Measurements from ENCODE around the gene NT5DC3. TPM values are rescaled to one million over a fixed set of nuclear protein-coding genes. Genes with fewer than 3 reads are reported as not detected.

Gene NT5DC3
- total and polyA plus RNA-seq, 9 of the 15 experiments (the other 6 are each of a cell fraction or from before 2014, with no cell fraction given): 6.3 to 33.5 (median 24.5) TPM

- 0 out of 2 replicates have a peak, but pooled peaks have one; percentile 25 for TF ChIP-seq ZNF23 (CRISPR knock-in tag; IDR thresholded peaks at IDR 0.05)
- TF ChIP-seq, protein P1, sequence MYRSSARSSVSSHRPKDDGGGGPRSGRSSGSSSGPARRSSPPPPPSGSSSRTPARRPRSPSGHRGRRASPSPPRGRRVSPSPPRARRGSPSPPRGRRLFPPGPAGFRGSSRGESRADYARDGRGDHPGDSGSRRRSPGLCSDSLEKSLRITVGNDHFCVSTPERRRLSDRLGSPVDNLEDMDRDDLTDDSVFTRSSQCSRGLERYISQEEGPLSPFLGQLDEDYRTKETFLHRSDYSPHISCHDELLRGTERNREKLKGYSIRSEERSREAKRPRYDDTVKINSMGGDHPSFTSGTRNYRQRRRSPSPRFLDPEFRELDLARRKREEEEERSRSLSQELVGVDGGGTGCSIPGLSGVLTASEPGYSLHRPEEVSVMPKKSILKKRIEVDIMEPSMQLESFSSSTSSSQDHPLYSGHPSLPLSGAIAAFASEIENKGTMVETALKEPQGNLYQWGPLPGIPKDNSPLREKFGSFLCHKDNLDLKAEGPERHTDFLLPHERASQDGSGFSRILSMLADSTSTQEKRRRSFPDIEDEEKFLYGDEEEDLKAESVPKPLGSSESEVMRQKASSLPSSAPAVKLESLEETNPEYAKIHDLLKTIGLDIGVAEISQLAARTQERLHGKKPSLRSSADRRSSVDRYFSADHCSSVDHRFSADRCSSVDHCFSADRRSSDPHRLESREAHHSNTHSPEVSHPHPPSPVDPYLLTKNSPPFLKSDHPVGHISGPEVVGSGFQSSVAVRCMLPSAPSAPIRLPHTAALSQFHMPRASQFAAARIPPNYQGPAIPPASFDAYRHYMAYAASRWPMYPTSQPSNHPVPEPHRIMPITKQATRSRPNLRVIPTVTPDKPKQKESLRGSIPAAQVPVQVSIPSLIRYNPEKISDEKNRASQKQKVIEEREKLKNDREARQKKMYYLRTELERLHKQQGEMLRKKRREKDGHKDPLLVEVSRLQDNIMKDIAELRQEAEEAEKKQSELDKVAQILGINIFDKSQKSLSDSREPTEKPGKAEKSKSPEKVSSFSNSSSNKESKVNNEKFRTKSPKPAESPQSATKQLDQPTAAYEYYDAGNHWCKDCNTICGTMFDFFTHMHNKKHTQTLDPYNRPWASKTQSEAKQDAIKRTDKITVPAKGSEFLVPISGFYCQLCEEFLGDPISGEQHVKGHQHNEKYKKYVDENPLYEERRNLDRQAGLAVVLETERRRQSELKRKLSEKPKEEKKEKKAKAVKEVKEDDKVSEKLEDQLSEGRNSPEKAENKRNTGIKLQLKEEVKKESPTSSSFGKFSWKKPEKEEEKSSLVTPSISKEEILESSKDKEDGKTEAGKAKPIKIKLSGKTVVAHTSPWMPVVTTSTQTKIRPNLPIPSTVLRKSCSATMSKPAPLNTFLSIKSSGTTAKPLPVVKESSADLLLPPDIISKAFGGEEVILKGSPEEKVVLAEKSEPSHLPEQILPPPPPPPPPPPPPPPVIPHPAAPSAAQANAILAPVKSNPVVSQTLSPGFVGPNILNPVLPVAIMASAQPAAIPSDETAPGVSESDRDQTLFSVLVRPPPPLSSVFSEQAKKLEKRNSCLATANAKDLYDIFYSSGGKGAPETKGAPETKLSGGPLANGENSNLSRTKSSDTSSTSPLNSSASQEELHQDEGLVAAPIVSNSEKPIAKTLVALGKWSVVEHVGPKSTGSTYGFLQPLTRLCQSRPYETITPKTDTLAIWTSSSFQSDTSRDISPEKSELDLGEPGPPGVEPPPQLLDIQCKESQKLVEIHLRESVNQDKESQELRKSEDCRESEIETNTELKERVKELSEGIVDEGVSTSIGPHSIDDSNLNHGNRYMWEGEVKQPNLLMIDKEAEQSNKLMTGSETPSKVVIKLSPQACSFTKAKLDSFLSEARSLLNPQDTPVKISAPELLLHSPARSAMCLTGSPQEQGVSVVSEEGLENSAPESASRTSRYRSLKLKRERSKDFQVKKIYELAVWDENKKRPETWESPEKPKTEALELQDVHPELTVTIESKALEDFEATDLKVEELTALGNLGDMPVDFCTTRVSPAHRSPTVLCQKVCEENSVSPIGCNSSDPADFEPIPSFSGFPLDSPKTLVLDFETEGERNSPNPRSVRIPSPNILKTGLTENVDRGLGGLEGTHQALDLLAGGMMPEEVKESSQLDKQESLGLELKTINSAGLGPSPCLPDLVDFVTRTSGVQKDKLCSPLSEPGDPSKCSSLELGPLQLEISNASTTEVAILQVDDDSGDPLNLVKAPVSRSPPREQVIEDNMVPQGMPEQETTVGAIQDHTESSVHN (IDR thresholded peaks at IDR 0.05; ENCODE audit: borderline replicate concordance in 1 of 2, low read depth in 1 of 2): no peak
- TF ChIP-seq, protein P2, sequence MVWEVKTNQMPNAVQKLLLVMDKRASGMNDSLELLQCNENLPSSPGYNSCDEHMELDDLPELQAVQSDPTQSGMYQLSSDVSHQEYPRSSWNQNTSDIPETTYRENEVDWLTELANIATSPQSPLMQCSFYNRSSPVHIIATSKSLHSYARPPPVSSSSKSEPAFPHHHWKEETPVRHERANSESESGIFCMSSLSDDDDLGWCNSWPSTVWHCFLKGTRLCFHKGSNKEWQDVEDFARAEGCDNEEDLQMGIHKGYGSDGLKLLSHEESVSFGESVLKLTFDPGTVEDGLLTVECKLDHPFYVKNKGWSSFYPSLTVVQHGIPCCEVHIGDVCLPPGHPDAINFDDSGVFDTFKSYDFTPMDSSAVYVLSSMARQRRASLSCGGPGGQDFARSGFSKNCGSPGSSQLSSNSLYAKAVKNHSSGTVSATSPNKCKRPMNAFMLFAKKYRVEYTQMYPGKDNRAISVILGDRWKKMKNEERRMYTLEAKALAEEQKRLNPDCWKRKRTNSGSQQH (CRISPR knock-in tag; IDR thresholded peaks at IDR 0.05): 0 out of 2 replicates have a peak, but pooled peaks have one; percentile 50
- TF ChIP-seq ZKSCAN8 (CRISPR knock-in tag; IDR thresholded peaks at IDR 0.05): peak; percentile 44; the same call in 1 of the 2 replicates
- TF ChIP-seq PKNOX1 (IDR thresholded peaks at IDR 0.05): 0 out of 2 replicates have a peak, but pooled peaks have one; percentile 6
- TF ChIP-seq POLR2AphosphoS5 (IDR thresholded peaks at IDR 0.05; ENCODE audit: control insufficient read depth, insufficient read depth, low read depth, low read length): no peak
- 0 out of 2 replicates have a peak, but pooled peaks have one; percentile 24 for TF ChIP-seq ZNF507 (tag; conservative IDR thresholded peaks at IDR 0.05)
- no peak for TF ChIP-seq NR2F6 (CRISPR knock-in tag; IDR thresholded peaks at IDR 0.05)
- TF ChIP-seq DACH1 (IDR thresholded peaks at IDR 0.05; ENCODE audit: partially characterized antibody): no peak
- peak; percentile 74 for TF ChIP-seq MEF2D (tag; conservative IDR thresholded peaks at IDR 0.05; ENCODE audit: low read depth)
- TF ChIP-seq, protein P3, sequence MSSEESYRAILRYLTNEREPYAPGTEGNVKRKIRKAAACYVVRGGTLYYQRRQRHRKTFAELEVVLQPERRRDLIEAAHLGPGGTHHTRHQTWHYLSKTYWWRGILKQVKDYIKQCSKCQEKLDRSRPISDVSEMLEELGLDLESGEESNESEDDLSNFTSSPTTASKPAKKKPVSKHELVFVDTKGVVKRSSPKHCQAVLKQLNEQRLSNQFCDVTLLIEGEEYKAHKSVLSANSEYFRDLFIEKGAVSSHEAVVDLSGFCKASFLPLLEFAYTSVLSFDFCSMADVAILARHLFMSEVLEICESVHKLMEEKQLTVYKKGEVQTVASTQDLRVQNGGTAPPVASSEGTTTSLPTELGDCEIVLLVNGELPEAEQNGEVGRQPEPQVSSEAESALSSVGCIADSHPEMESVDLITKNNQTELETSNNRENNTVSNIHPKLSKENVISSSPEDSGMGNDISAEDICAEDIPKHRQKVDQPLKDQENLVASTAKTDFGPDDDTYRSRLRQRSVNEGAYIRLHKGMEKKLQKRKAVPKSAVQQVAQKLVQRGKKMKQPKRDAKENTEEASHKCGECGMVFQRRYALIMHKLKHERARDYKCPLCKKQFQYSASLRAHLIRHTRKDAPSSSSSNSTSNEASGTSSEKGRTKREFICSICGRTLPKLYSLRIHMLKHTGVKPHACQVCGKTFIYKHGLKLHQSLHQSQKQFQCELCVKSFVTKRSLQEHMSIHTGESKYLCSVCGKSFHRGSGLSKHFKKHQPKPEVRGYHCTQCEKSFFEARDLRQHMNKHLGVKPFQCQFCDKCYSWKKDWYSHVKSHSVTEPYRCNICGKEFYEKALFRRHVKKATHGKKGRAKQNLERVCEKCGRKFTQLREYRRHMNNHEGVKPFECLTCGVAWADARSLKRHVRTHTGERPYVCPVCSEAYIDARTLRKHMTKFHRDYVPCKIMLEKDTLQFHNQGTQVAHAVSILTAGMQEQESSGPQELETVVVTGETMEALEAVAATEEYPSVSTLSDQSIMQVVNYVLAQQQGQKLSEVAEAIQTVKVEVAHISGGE (CRISPR knock-in tag; IDR thresholded peaks at IDR 0.05): peak in 1 of 3 experiments; percentile 80; a peak in 2 of 6 replicates
- TF ChIP-seq CTBP1 (IDR thresholded peaks at IDR 0.05; ENCODE audit: borderline replicate concordance): peak; percentile 50; the same call in 1 of the 2 replicates
Measured at GRCh38 chr12:103858953-103859601, 18.0 kb upstream of the NT5DC3 start (continued).
